ENCODE results near the gene ME1. TPM values are rescaled to one million over a fixed set of nuclear protein-coding genes. Genes with fewer than 3 reads are reported as not detected.

ME1 gene
- total and polyA plus RNA-seq, 2 donors (not counting 3 experiments of a cell fraction or from before 2014, with no cell fraction given), result 7.3 to 29.3 TPM

GRCh38 chr6:83367104-83367503 is 63.7 kb downstream of the ME1 start:
- no peaks in the 10 kb centered on the region for H3K4me1 ChIP-seq (ENCODE audit: control insufficient read depth, extremely low read depth, insufficient read depth, low read length)
- no peak overlapping the region for H3K27ac ChIP-seq (ENCODE audit: insufficient read depth, low read depth, low read length)
- BruUV-seq (replicated peaks), result no TSS peak
- H2AFZ ChIP-seq (ENCODE audit: low read depth, low read length), result no peak overlapping the region
- intact Hi-C loops (cut with micrococcal nuclease) (no loop called here), dilution Hi-C loops (cut with MboI; ENCODE audit: extremely low pct_ligation_motif_present, low sequenced_read_pairs) (no loop called here)
- no peaks in the 10 kb centered on the region for H4K20me1 ChIP-seq (replicated peaks; ENCODE audit: control insufficient read depth, extremely low read depth, insufficient read depth, low read length)
- DNase-seq (ENCODE audit: low read depth, low spot score), result no peak
- no peak overlapping the region for H3K4me3 ChIP-seq (replicated peaks in 1 of 3; ENCODE audit: insufficient read depth in 1 of 3, low read depth in 1 of 3, low read length in 3 of 3)
- POLR2A ChIA-PET, result interaction anchor here (0.6 kb wide), 1 partner anchor 188 kb away, joined by 8 read pairs; no protein-coding TSS in a partner anchor
- H3K9me1 ChIP-seq (replicated peaks; ENCODE audit: control insufficient read depth, extremely low read depth, insufficient read depth, low read length), result no peaks in the 10 kb centered on the region
- CTCF ChIA-PET, result no interaction called here
- no peak overlapping the region for H3K4me2 ChIP-seq (ENCODE audit: insufficient read depth, low read length)
- H3K79me2 ChIP-seq (ENCODE audit: control insufficient read depth, insufficient read depth, low read length), result peaks cover 2% of the 10 kb centered on the region
- no peaks in the 10 kb centered on the region for H3K36me3 ChIP-seq (ENCODE audit: control insufficient read depth in 2 of 2, extremely low read depth in 1 of 2, insufficient read depth in 2 of 2, low read length in 2 of 2)
- H3K27me3 ChIP-seq (ENCODE audit: control insufficient read depth in 2 of 2, insufficient read depth in 2 of 2, low read length in 2 of 2), result no peaks in the 10 kb centered on the region
- H3K9ac ChIP-seq (replicated peaks; ENCODE audit: extremely low read depth, insufficient read depth, low read length), result no peak overlapping the region
- no peak for TF ChIP-seq FOS (IDR thresholded peaks at IDR 0.05; ENCODE audit: borderline replicate concordance, insufficient read depth, low read length)
- no peak for TF ChIP-seq GATA2 (IDR thresholded peaks at IDR 0.05; ENCODE audit: insufficient read depth, insufficient read length, low read depth, low read length)
- no peak for TF ChIP-seq JUN (IDR thresholded peaks at IDR 0.05; ENCODE audit: borderline replicate concordance, insufficient read depth, insufficient read length, low read depth)
- TF ChIP-seq CTCF (IDR thresholded peaks at IDR 0.05; ENCODE audit: extremely low read depth in 1 of 2, insufficient read depth in 1 of 2, low read depth in 1 of 2, low read length in 2 of 2), result no peak
- TF ChIP-seq POLR2A (IDR thresholded peaks at IDR 0.05; ENCODE audit: low read depth, low read length), result no peak
- TF ChIP-seq MYC (IDR thresholded peaks at IDR 0.05; ENCODE audit: low read depth, low read length), result no peak
- no peak for TF ChIP-seq EZH2 (IDR thresholded peaks at IDR 0.05; ENCODE audit: borderline replicate concordance, low read depth, low read length, severe bottlenecking)
- no peak for TF ChIP-seq POLR2AphosphoS5 (IDR thresholded peaks at IDR 0.05; ENCODE audit: insufficient read depth, low read depth, low read length)
- TF ChIP-seq MAX (IDR thresholded peaks at IDR 0.05; ENCODE audit: insufficient read depth, insufficient read length), result no peak
- no peak for FAIRE-seq
- H3K9me3 ChIP-seq (replicated peaks; ENCODE audit: control insufficient read depth, insufficient read depth, low read length), result no peaks in the 10 kb centered on the region

Measured in endothelial cell of umbilical vein (primary cell).